ENCODE measurements around the gene CEACAM16. TPM values are rescaled to one million over a fixed set of nuclear protein-coding genes. Genes with fewer than 3 reads are reported as not detected.
"Not testable (repeated sequence)": the region's sequence is repeated elsewhere in the genome, so short reads cannot be mapped to it uniquely, and the experiment has no call there.

The CEACAM16 gene
- total RNA-seq, 1 donor from 2014 or later, result not detected

DNA sequence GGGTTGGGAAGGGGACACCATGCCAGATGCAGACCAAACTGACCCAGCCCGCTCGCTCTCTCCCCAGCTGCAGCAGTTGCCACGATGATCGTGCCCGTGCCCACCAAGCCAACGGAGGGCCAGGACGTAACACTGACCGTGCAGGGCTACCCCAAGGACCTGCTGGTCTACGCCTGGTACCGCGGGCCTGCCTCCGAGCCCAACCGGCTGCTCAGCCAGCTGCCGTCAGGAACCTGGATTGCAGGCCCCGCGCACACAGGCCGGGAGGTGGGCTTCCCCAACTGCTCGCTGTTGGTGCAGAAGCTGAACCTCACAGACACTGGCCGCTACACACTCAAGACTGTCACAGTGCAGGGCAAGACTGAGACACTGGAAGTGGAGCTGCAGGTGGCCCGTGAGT, 8.8 kb downstream of the CEACAM16 start:
- H3K4me3 ChIP-seq (ENCODE audit: low read depth, low read length), result no peak overlapping the region

DNA sequence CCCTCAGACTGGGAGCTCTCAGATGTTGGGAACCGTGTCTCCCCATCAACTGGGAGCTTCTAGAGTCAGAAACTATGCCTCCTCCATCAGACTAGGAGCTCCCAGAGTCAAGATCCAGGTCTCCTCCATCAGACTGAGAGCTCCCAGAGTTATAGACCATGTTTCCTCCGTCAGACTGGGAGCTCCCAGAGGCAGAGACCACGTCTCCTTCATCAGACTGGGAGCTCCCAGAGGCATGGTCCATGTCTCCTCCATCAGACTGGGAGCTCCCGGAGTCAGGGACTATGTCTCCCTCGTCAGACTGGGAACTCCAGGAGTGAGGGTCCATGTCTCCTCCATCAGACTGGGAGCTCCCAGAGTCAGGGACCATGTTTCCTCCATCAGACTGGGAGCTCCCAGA, 10.0 kb downstream of the CEACAM16 start:
- no peak overlapping the region for H3K4me3 ChIP-seq (ENCODE audit: low read depth, low read length)
- H3K36me3 ChIP-seq (ENCODE audit: control insufficient read depth, insufficient read depth, low read length), result no peaks in the 10 kb centered on the region
- peaks cover 2% of the 10 kb centered on the region for H3K27me3 ChIP-seq (ENCODE audit: control insufficient read depth, insufficient read depth, low read length)
- TF ChIP-seq, protein P1, sequence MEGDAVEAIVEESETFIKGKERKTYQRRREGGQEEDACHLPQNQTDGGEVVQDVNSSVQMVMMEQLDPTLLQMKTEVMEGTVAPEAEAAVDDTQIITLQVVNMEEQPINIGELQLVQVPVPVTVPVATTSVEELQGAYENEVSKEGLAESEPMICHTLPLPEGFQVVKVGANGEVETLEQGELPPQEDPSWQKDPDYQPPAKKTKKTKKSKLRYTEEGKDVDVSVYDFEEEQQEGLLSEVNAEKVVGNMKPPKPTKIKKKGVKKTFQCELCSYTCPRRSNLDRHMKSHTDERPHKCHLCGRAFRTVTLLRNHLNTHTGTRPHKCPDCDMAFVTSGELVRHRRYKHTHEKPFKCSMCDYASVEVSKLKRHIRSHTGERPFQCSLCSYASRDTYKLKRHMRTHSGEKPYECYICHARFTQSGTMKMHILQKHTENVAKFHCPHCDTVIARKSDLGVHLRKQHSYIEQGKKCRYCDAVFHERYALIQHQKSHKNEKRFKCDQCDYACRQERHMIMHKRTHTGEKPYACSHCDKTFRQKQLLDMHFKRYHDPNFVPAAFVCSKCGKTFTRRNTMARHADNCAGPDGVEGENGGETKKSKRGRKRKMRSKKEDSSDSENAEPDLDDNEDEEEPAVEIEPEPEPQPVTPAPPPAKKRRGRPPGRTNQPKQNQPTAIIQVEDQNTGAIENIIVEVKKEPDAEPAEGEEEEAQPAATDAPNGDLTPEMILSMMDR (IDR thresholded peaks at IDR 0.05; ENCODE audit: insufficient read depth, low read length, poor library complexity, severe bottlenecking), result no peak
- no peak for DNase-seq (ENCODE audit: low read depth)

More for the DNA sequence above, 8.8 kb downstream of the CEACAM16 start:
- Histone ChIP-seq H3K36me3 (ENCODE audit: control insufficient read depth, insufficient read depth, low read length) (no peaks in the 10 kb centered on the region), H3K27me3 (ENCODE audit: control insufficient read depth, insufficient read depth, low read length) (peaks cover 2% of the 10 kb centered on the region)
- TF ChIP-seq, protein P1 (IDR thresholded peaks at IDR 0.05; ENCODE audit: insufficient read depth, low read length, poor library complexity, severe bottlenecking), result no peak
- no peak for DNase-seq (ENCODE audit: low read depth)

DNA sequence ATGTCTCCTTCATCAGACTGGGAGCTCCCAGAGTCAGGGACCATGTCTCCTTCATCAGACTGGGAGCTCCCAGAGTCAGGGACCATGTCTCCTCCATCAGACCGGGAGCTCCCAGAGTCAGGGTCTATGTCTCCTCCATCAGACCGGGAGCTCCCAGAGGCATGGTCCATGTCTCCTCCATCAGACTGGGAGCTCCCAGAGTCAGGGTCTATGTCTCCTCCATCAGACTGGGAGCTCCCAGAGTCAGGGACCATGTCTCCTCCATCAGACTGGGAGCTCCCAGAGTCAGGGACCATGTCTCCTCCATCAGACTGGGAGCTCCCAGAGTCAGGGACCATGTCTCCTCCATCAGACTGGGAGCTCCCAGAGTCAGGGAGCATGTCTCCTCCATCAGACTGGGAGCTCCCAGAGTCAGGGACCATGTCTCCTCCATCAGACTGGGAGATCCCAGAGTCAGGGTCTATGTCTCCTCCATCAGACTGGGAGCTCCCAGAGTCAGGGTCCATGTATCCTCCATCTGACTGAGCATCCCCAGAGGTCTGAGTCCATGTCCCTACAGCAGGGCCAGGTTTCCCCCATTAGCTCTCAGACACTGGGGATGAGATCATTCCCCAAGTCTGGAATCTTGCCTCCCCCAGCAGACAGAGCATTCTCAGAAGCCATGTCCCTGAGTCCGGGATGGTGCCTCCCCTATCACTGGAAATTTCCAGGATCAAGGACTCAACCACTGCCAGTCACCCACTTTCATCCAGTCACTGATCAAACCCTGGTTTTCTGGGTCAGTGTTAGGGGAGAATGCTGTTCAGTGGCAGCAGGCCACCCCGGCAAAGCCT, 10.7 kb downstream of the CEACAM16 start:
- H3K36me3 ChIP-seq (ENCODE audit: control insufficient read depth, insufficient read depth, low read length); DNase-seq (ENCODE audit: low read depth); H3K4me3 ChIP-seq (ENCODE audit: low read depth, low read length); H3K27me3 ChIP-seq (ENCODE audit: control insufficient read depth, insufficient read depth, low read length): not testable (repeated sequence)

DNA sequence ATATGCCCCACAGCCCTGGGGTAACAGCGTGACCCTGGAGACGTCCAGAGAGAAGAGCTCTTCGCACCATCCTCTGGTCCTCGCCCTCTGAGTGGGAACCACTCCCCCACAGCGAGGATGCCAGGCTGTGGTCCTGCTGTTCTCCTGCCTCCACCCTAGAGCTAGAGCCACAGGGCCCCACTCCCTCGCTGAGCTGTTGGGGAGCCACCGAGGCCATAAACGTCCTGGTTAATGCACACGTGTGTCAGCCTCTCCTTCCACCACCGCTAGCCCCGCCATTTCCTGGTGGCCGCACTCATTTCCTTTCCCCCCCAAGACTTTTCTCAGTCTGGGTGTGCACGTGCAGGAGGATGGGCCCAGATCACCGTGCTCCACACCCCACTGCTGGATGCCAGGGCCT, 11.5 kb downstream of the CEACAM16 start:
- H3K27me3 ChIP-seq (ENCODE audit: control insufficient read depth, insufficient read depth, low read length), result peaks cover under 1% of the 10 kb centered on the region

DNA sequence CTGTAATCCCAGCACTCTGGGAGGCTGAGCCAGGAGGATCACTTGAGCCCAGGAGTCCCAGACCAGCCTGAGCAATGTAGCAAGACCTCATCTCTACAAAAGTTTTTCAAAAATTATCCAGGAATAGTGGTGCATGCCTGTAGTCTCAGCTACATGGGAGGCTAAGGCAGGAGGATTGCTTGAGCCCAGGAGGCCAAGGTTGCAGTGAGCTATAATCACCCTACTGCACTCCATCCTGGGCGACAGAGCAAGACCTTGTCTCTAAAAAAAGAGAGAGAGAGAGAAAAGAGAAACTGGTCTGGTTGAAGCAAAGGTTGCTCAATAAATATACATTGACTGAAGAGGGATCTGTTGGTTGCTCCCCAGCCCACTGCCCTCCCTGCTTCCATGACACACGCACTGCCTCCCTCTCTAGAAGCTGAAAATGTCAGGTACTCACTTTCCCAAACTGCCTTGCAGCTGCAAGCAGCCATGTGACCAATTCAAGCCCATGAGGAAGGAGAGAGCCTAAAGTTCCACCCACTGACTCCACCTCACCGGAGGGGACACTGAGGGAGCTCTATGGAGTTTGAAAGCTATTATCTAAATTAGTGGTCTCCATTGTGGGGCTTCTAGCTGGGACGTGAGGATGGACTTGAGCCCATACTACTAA, 14.0 kb downstream of the CEACAM16 start:
- no peak overlapping the region for H3K4me3 ChIP-seq (ENCODE audit: low read depth, low read length)
- H3K27me3 ChIP-seq (ENCODE audit: control insufficient read depth, insufficient read depth, low read length), result no peaks in the 10 kb centered on the region
- no peaks in the 10 kb centered on the region for H3K36me3 ChIP-seq (ENCODE audit: control insufficient read depth, insufficient read depth, low read length)
- no peak for DNase-seq (ENCODE audit: low read depth)
- TF ChIP-seq, protein P1 (IDR thresholded peaks at IDR 0.05; ENCODE audit: insufficient read depth, low read length, poor library complexity, severe bottlenecking), result no peak

More for the DNA sequence above, 11.5 kb downstream of the CEACAM16 start:
- no peak for DNase-seq (ENCODE audit: low read depth)
- Histone ChIP-seq H3K36me3 (ENCODE audit: control insufficient read depth, insufficient read depth, low read length) (no peaks in the 10 kb centered on the region), H3K4me3 (ENCODE audit: low read depth, low read length) (no peak overlapping the region)
- TF ChIP-seq, protein P1 (IDR thresholded peaks at IDR 0.05; ENCODE audit: insufficient read depth, low read length, poor library complexity, severe bottlenecking), result no peak

DNA sequence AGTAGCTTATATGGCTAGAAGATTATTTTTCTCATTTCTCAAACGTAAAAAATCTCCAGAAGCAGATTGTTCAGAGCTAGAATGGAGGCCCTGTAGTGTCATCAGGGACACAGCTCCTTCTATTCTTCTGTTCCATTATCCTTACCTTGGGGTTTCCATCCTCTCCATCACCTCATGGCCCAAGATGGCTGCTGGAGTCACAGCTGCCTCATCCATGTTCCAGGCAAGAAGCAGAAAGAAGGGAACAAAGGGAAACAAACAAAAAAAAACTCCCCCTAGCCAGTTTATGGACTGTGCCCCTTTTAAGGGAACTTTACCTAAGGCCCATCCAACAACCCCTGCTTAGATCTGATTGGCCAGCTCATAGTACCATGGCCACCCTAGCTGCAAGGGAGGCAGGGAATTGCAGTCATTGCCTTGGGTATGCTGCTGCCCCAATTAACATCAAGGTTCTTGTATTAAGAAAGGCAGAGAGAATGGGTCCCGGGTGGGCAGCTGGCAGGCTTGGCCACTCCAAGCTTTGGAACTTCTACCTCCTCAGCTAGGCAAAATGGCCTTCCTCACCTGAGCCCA, 15.7 kb downstream of the CEACAM16 start:
- no peak overlapping the region for H3K4me3 ChIP-seq (ENCODE audit: low read depth, low read length)
- H3K36me3 ChIP-seq (ENCODE audit: control insufficient read depth, insufficient read depth, low read length), result no peaks in the 10 kb centered on the region
- H3K27me3 ChIP-seq (ENCODE audit: control insufficient read depth, insufficient read depth, low read length), result no peaks in the 10 kb centered on the region
- TF ChIP-seq, protein P1 (IDR thresholded peaks at IDR 0.05; ENCODE audit: insufficient read depth, low read length, poor library complexity, severe bottlenecking), result no peak
- no peak for DNase-seq (ENCODE audit: low read depth)
